Lung (tissue), 12 donors: ENCODE measurements around the gene USP19. TPM values are rescaled to one million over a fixed set of nuclear protein-coding genes. Genes with fewer than 3 reads are reported as not detected.

Experiments used
- ATAC-seq: fragments of 200-7000 bp; cut with Tn5 transposase; one replicate; pipeline ENCODE4 v1.9.1; 2020; ENCODE audit warnings: moderate number of reproducible peaks; ENCODE audit not compliant: insufficient read depth, low FRiP score
- DNase-seq, 3 donors: peaks; one replicate each; pipeline ENCODE4 v3.0.0-alpha.2; 2013 to 2017
- H3K27ac ChIP-seq, 2 donors: one replicate each; pipeline ENCODE4 v1.5.1; 2013; ENCODE audit warnings: mild to moderate bottlenecking in 2 of 2, moderate library complexity in 2 of 2, control low read depth in 1 of 2, inconsistent platforms in 1 of 2, low read depth in 1 of 2, low read length in 1 of 2
- H3K27me3 ChIP-seq, 3 donors: one replicate each; pipeline ENCODE4 v1.5.1; 2013; ENCODE audit warnings: low read length in 2 of 3; ENCODE audit not compliant: control insufficient read depth in 3 of 3, insufficient read depth in 3 of 3
- H3K36me3 ChIP-seq, 4 donors: one replicate each; pipeline ENCODE4 v1.5.1; 2013; ENCODE audit warnings: low read length in 4 of 4, mild to moderate bottlenecking in 1 of 4, moderate library complexity in 1 of 4; ENCODE audit not compliant: control insufficient read depth in 4 of 4, insufficient read depth in 4 of 4
- H3K4me1 ChIP-seq, 5 donors: one replicate each; pipeline ENCODE4 v1.5.1; 2013; ENCODE audit warnings: low read length in 5 of 5, mild to moderate bottlenecking in 2 of 5, moderate library complexity in 1 of 5; ENCODE audit not compliant: control insufficient read depth in 5 of 5, insufficient read depth in 5 of 5
- H3K4me3 ChIP-seq: one replicate; pipeline ENCODE4 v1.5.1; 2013; ENCODE audit warnings: mild to moderate bottlenecking, control low read depth, moderate library complexity
- H3K9ac ChIP-seq, 2 donors: one replicate each; pipeline ENCODE4 v1.5.1; 2013; ENCODE audit warnings: low read length in 2 of 2, control low read depth in 1 of 2; ENCODE audit not compliant: insufficient read depth in 1 of 2
- H3K9me3 ChIP-seq, 4 donors: one replicate each; pipeline ENCODE4 v1.5.1; 2013; ENCODE audit warnings: low read length in 3 of 4, mild to moderate bottlenecking in 1 of 4, moderate library complexity in 1 of 4; ENCODE audit not compliant: control insufficient read depth in 4 of 4, insufficient read depth in 3 of 4
- WGBS, 2 donors: extraction: QIAGEN DNeasy Blood & Tissue Kit; methylation state at CpG; one replicate each; pipeline ENCODE4 v1.1.7; 2013; 5-methylcytosine and 5-hydroxymethylcytosine counted together
- polyA plus RNA-seq, 2 donors: library from polyadenylated mRNA; stranded (reverse); fragments of 200-250 nt; gene quantifications; one replicate each; pipeline ENCODE4 v1.2.1, GENCODE V29; 2013
- total RNA-seq, 2 donors: library from RNA; depleted of rRNA in 1 of 2; stranded (reverse); fragments of >200 nt in 1 of 2; gene quantifications; one replicate each; pipeline ENCODE4 v1.2.1, GENCODE V29; 2014 to 2021
- TF ChIP-seq, protein P1 (sequence below): IDR thresholded peaks from 2 replicates; pipeline ENCODE4 v1.5.1; 2012; ENCODE audit warnings: mild to moderate bottlenecking; ENCODE audit errors: control extremely low read depth, extremely low read depth
- donor health status: control.
- donor health status: control.
- donor health status: Bipolar disorder and iron deficiency.
- donor health status: healthy.
- donor health status: DM: yes; HTN: yes; CAD: no.

The USP19 gene
- total and polyA plus RNA-seq, 4 donors = 20.3 to 63.1 (median 40.1) TPM

DNA sequence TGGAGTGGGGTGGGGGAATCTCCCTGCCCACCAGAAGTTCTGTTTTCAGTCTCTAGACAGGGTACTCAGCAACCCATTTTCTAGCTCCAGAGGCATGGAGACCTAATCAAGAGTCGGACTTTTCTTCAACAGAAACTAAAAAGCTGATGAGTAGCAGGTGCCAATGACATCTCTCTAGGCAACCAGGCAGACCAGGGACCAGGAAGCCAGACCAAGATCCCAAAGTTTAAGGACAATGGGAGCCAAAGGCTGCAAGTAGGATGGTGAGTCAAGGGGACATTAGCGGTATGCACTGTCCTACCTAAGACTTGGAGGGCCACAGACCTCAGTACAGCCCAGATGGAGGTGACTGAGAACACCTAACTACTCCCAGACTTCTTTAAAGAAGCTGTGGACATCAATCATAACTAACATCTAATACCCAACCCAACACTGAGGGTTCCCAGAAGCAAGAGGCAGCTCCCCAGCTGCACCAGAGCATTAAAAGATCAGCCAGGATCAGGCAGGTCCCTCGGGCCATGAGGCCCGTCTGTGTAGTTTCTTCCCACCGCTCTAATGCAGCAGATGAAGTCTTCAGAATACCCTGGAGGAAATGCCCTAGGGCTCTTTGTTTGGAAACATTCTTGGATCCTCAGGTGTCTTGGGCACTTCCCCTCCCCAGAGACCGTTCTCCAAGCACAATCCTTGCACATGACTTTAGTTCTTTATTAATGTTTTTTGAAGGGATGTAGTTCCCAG lies 44.5 kb upstream of the USP19 start:
- no peak for DNase-seq
- Histone ChIP-seq H3K4me3 (peak overlapping the region; percentile 97), H3K27ac (peak overlapping the region; percentile 67 to 74), H3K27me3 (no peaks in the 10 kb centered on the region), H3K4me1 (peaks cover 5 to 16% (median 13%) of the 10 kb centered on the region in 5 donors), H3K9me3 (no peaks in the 10 kb centered on the region), H3K36me3 (peaks cover 6 to 22% (median 11%) of the 10 kb centered on the region in 4 donors), H3K9ac (peak overlapping the region; percentile 59 to 64)
- ATAC-seq = no peak
- TF ChIP-seq, protein P1, sequence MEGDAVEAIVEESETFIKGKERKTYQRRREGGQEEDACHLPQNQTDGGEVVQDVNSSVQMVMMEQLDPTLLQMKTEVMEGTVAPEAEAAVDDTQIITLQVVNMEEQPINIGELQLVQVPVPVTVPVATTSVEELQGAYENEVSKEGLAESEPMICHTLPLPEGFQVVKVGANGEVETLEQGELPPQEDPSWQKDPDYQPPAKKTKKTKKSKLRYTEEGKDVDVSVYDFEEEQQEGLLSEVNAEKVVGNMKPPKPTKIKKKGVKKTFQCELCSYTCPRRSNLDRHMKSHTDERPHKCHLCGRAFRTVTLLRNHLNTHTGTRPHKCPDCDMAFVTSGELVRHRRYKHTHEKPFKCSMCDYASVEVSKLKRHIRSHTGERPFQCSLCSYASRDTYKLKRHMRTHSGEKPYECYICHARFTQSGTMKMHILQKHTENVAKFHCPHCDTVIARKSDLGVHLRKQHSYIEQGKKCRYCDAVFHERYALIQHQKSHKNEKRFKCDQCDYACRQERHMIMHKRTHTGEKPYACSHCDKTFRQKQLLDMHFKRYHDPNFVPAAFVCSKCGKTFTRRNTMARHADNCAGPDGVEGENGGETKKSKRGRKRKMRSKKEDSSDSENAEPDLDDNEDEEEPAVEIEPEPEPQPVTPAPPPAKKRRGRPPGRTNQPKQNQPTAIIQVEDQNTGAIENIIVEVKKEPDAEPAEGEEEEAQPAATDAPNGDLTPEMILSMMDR = no peak
- 39 to 57% methylated on average over 6 of the region's 6 CpGs for WGBS, 2 donors

DNA sequence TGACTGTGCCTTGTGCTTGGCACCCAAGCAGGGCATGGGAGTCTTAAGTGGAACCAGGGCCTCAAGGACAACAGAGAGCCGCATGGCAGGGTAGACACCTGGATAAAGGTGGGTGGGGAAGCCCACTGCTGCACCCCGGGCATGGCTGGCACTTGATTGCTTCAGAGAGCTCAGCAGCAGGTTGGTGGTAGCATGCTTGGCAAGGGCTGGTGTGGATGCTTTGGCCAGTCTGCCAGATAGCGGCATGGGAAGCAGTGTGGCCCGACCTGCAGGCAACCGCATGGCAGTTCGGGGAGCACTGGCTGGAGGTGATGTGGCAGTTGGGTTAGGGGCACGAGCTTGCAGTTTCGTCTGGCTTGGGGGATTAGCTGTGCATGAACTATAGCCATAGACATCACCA lies 43.0 kb upstream of the USP19 start:
- Histone ChIP-seq H3K9me3 (no peaks in the 10 kb centered on the region), H3K27me3 (no peaks in the 10 kb centered on the region), H3K4me3 (no peak overlapping the region), H3K9ac (no peak overlapping the region), H3K4me1 (peaks cover 5 to 15% (median 13%) of the 10 kb centered on the region in 5 donors), H3K36me3 (peaks cover 6 to 24% (median 11%) of the 10 kb centered on the region in 4 donors), H3K27ac (no peak overlapping the region)
- 93 to 96% methylated on average over 8 of the region's 8 CpGs for WGBS, 2 donors
- DNase-seq (no peak), ATAC-seq (no peak)
- TF ChIP-seq, protein P1 = no peak

DNA sequence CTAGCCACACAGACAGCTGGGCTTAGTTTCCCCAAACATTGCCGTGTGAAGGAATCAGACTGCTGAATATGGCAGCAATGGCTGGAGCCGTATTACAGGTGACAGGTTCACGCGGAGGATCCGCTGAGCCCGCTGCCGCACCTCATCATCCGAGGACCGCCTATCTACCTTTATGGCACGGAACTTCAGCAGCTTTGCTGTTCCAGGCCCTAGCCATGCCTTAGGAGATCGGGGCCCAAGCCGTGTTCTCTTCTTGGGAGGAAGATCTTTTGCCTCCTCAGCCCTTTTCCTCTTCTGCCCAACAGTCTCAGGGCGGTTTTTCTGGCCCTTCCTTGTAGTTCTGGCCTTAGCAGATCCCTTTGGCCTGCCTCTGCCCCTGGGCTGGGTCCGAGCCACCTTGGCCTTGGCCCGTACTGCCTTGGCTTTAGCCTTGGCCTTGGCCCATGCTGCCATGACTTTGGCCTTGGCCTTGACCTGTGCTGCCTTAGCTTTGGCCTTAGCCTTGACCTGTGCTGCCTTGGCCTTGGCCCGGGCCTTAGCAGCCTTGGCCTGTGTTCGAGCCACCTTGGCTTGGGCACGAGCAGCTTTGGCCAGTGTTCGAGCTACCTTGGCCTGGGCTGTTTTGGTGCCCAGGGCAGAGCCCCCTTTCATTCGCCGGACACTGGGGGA lies 42.3 kb upstream of the USP19 start:
- DNase-seq = no peak
- Histone ChIP-seq H3K9ac (no peak overlapping the region), H3K4me1 (peaks cover 5 to 15% (median 13%) of the 10 kb centered on the region in 5 donors), H3K27me3 (no peaks in the 10 kb centered on the region), H3K36me3 (peaks cover 6 to 24% (median 11%) of the 10 kb centered on the region in 4 donors), H3K9me3 (no peaks in the 10 kb centered on the region), H3K27ac (no peak overlapping the region), H3K4me3 (no peak overlapping the region)
- TF ChIP-seq, protein P1 = no peak
- WGBS, 2 donors = 95 to 97% methylated on average over 21 of the region's 21 CpGs
- ATAC-seq = no peak
